NCI-H226 (cell line): ENCODE data around the gene NMRK2.

Source experiments
- DNase-seq: peaks from one replicate; pipeline ENCODE4 v3.0.0-alpha.2; 2015

NMRK2 gene

GRCh38 chr19:3982701-3983541 is 50.1 kb downstream of the NMRK2 start:
- peak; percentile 53 for DNase-seq

GRCh38 chr19:3983542-3983914 is 50.7 kb downstream of the NMRK2 start:
- no peak for DNase-seq

GRCh38 chr19:3983936-3984583 is 51.2 kb downstream of the NMRK2 start:
- DNase-seq = peak; percentile 12

GRCh38 chr19:3984584-3984907 is 51.7 kb downstream of the NMRK2 start:
- DNase-seq = no peak

- peak; percentile 61 for DNase-seq
Measured at GRCh38 chr19:3984908-3985642, 52.2 kb downstream of the NMRK2 start, which contains the start of gene EEF2. EEF2 (minus strand) TSS chr19:3985463; CDS start chr19:3985380, 83 bp downstream.

GRCh38 chr19:3985643-3986259 is 52.9 kb downstream of the NMRK2 start:
- no peak for DNase-seq

- peak; percentile 52 for DNase-seq
Measured at GRCh38 chr19:3986260-3987041, 53.6 kb downstream of the NMRK2 start.

GRCh38 chr19:3987619-3988371 is 54.9 kb downstream of the NMRK2 start:
- peak; percentile 53 for DNase-seq

- no peak for DNase-seq
Measured at GRCh38 chr19:3990815-3991117, 57.9 kb downstream of the NMRK2 start.
